ENCODE results near the gene MCTS1.
"Not testable (repeated sequence)": the region's sequence is repeated elsewhere in the genome, so short reads cannot be mapped to it uniquely, and the experiment has no call there.

MCTS1 gene

GRCh38 chrX:120603707-120604360 is at the start of gene MCTS1:
Gene MCTS1 (plus strand): TSS chrX:120604101. CDS start chrX:120604237, 136 bp downstream.
- DNase-seq, result peak in 13 of 14 donors; percentile 6 to 89 (median 54)

- DNase-seq, result no peak
Observed at GRCh38 chrX:120556251-120556650, 47.6 kb upstream of the MCTS1 start.

- DNase-seq, result no peak
Observed at GRCh38 chrX:120559804-120560203, 44.1 kb upstream of the MCTS1 start.

- DNase-seq, result peak in 6 of 14 donors; percentile 25 to 66 (median 60)
Observed at GRCh38 chrX:120560405-120560841, 43.5 kb upstream of the MCTS1 start.

GRCh38 chrX:120560842-120561633 is 42.9 kb upstream of the MCTS1 start, which contains the start of gene CUL4B:
Gene CUL4B (minus strand): TSS chrX:120560962. CDS start chrX:120560638, 324 bp downstream.
- peak; percentile 20 to 91 (median 84) for DNase-seq

- DNase-seq, result peak in 1 of 14 donors; percentile 24
Observed at GRCh38 chrX:120561634-120562568, 42.0 kb upstream of the MCTS1 start.

GRCh38 chrX:120562569-120562926 is 41.4 kb upstream of the MCTS1 start:
- DNase-seq, result no peak

- no peak for DNase-seq
Observed at GRCh38 chrX:120564925-120565324, 39.0 kb upstream of the MCTS1 start.

GRCh38 chrX:120566817-120567216 is 37.1 kb upstream of the MCTS1 start:
- no peak for DNase-seq

GRCh38 chrX:120568035-120568434 is 35.9 kb upstream of the MCTS1 start:
- no peak for DNase-seq

GRCh38 chrX:120568609-120569008 is 35.3 kb upstream of the MCTS1 start:
- no peak for DNase-seq

- DNase-seq, result no peak
Observed at GRCh38 chrX:120570011-120570600, 33.8 kb upstream of the MCTS1 start.

GRCh38 chrX:120573806-120574205 is 30.1 kb upstream of the MCTS1 start:
- not testable (repeated sequence) for DNase-seq

GRCh38 chrX:120575379-120576114 is 28.4 kb upstream of the MCTS1 start:
- DNase-seq, result no peak

- DNase-seq, result no peak
Observed at GRCh38 chrX:120585702-120586101, 18.2 kb upstream of the MCTS1 start.

- DNase-seq, result peak in 2 of 14 donors; percentile 0 to 13
Observed at GRCh38 chrX:120604361-120604782, 471 bp downstream of the MCTS1 start.

- DNase-seq, result no peak
Observed at GRCh38 chrX:120612086-120612485, 8.2 kb downstream of the MCTS1 start.

GRCh38 chrX:120614816-120615215 is 10.9 kb downstream of the MCTS1 start:
- DNase-seq, result no peak

- DNase-seq, result no peak
Observed at GRCh38 chrX:120617996-120618630, 14.2 kb downstream of the MCTS1 start.

GRCh38 chrX:120625371-120625770 is 21.5 kb downstream of the MCTS1 start:
- DNase-seq, result no peak
